ENCODE results near the gene SETBP1. TPM values are rescaled to one million over a fixed set of nuclear protein-coding genes. Genes with fewer than 3 reads are reported as not detected.

Gene SETBP1
- total and polyA plus RNA-seq, 2 of the 13 experiments (the other 11 are each of a cell fraction or from before 2014, with no cell fraction given) = 0.18 to 0.65 TPM

DNA sequence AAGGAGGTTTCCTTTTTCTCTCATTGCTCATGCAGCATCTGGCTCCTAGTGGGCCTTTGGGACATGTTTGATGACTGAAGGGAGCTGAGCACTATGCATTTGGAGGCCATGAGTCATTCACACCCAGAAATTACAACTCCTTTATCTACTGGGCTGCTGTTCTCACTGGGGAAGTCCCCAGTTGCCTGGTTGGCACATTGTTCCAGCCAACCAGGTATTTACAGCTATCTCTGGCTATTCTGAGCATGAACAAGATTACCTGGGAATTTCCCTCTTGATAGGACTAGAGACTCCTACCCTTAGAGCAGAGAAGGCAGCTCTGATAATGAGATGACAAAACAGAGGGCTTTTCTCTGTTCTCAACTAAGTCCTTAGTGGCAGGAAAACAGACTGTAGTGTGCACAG lies 206.5 kb downstream of the SETBP1 start (continued):
- TF ChIP-seq, protein P1, sequence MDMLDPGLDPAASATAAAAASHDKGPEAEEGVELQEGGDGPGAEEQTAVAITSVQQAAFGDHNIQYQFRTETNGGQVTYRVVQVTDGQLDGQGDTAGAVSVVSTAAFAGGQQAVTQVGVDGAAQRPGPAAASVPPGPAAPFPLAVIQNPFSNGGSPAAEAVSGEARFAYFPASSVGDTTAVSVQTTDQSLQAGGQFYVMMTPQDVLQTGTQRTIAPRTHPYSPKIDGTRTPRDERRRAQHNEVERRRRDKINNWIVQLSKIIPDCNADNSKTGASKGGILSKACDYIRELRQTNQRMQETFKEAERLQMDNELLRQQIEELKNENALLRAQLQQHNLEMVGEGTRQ (IDR thresholded peaks at IDR 0.05; ENCODE audit: low read depth, low read length) = no peak
- TF ChIP-seq, protein P1 (CRISPR knock-in tag; IDR thresholded peaks at IDR 0.05; ENCODE audit: borderline replicate concordance) = no peak
- TF ChIP-seq ZBTB8A (CRISPR knock-in tag; IDR thresholded peaks at IDR 0.05; ENCODE audit: borderline replicate concordance, low read depth) = no peak
- no peak for TF ChIP-seq ZNF616 (CRISPR knock-in tag; IDR thresholded peaks at IDR 0.05; ENCODE audit: low read depth)
- TF ChIP-seq ZNF10 (CRISPR knock-in tag; IDR thresholded peaks at IDR 0.05; ENCODE audit: borderline replicate concordance, low read depth) = no peak
- TF ChIP-seq TOE1 (CRISPR knock-in tag; IDR thresholded peaks at IDR 0.05) = no peak
- TF ChIP-seq ZNF431 (CRISPR knock-in tag; IDR thresholded peaks at IDR 0.05; ENCODE audit: borderline replicate concordance, low read depth) = no peak
- TF ChIP-seq, protein P2, sequence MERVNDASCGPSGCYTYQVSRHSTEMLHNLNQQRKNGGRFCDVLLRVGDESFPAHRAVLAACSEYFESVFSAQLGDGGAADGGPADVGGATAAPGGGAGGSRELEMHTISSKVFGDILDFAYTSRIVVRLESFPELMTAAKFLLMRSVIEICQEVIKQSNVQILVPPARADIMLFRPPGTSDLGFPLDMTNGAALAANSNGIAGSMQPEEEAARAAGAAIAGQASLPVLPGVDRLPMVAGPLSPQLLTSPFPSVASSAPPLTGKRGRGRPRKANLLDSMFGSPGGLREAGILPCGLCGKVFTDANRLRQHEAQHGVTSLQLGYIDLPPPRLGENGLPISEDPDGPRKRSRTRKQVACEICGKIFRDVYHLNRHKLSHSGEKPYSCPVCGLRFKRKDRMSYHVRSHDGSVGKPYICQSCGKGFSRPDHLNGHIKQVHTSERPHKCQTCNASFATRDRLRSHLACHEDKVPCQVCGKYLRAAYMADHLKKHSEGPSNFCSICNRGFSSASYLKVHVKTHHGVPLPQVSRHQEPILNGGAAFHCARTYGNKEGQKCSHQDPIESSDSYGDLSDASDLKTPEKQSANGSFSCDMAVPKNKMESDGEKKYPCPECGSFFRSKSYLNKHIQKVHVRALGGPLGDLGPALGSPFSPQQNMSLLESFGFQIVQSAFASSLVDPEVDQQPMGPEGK (CRISPR knock-in tag; IDR thresholded peaks at IDR 0.05) = no peak
- TF ChIP-seq ZNF577 (CRISPR knock-in tag; IDR thresholded peaks at IDR 0.05; ENCODE audit: borderline replicate concordance, low read depth) = no peak
- no peak for TF ChIP-seq SMAD9 (CRISPR knock-in tag; IDR thresholded peaks at IDR 0.05)
